PC-9 (cell line): ENCODE data around the gene CCDC91. TPM values are rescaled to one million over a fixed set of nuclear protein-coding genes. Genes with fewer than 3 reads are reported as not detected.

ENCODE experiments used
- BruUV-seq: library from RNA; stranded (reverse); fragments of 400-500 nt; replicated peaks from 2 replicates; lab custom pipeline; 2021; lab: Mats Ljungman, UMichigan
- CTCF ChIA-PET: fragments of 300-600 bp; sonication (Branson Sonifier 250); formaldehyde crosslinking; loops from one replicate; lab custom pipeline; 2022; ENCODE audit warnings: antibody characterized with exemption; lab: Charles Lee
- POLR2A ChIA-PET: fragments of 300-600 bp; sonication (Branson Sonifier 250); formaldehyde crosslinking; loops from one replicate; lab custom pipeline; 2022; ENCODE audit warnings: antibody characterized with exemption; ENCODE audit not compliant: unreplicated experiment; lab: Charles Lee
- DNase-seq, 2 experiments: peaks; one replicate each; pipeline versions ENCODE4 v3.0.0 to v3.0.0-alpha.2; 2015 to 2022; ENCODE audit warnings: mixed read lengths in 1 of 2
- H2AFZ ChIP-seq: fragments of 200-600 bp; sonication (generic); 2 replicates; pipeline ENCODE4 v1.8.1; 2017; ENCODE audit warnings: antibody characterized with exemption
- H3F3A ChIP-seq: fragments of 200-600 bp; sonication (generic); 2 replicates; pipeline ENCODE4 v1.8.1; 2017; ENCODE audit warnings: antibody characterized with exemption, mild to moderate bottlenecking, low read depth; ENCODE audit not compliant: insufficient read depth
- H3K27ac ChIP-seq: fragments of 200-600 bp; sonication (generic); 2 replicates; pipeline ENCODE4 v1.6.1; 2016; ENCODE audit warnings: mixed run types
- H3K27me3 ChIP-seq: fragments of 200-600 bp; sonication (generic); 2 replicates; pipeline ENCODE4 v1.6.1; 2016; ENCODE audit warnings: low read depth, mixed run types; ENCODE audit not compliant: insufficient read depth
- H3K36me3 ChIP-seq: fragments of 200-600 bp; sonication (generic); 2 replicates; pipeline ENCODE4 v1.6.1; 2016; ENCODE audit warnings: low read depth, mixed run types
- H3K4me1 ChIP-seq: fragments of 200-600 bp; sonication (generic); replicated peaks from 2 replicates; pipeline ENCODE4 v1.6.1; 2016; ENCODE audit warnings: mixed run types; ENCODE audit not compliant: insufficient read depth
- H3K4me2 ChIP-seq: fragments of 200-600 bp; sonication (generic); 2 replicates; pipeline ENCODE4 v1.6.1; 2017; ENCODE audit warnings: mixed run types
- H3K4me3 ChIP-seq: fragments of 200-600 bp; sonication (generic); 2 replicates; pipeline ENCODE4 v1.6.1; 2016; ENCODE audit warnings: mixed run types
- H3K79me2 ChIP-seq: fragments of 200-600 bp; sonication (generic); 2 replicates; pipeline ENCODE4 v1.6.1; 2017; ENCODE audit warnings: low read depth, mixed run types
- H3K9me2 ChIP-seq: fragments of 200-600 bp; sonication (generic); 2 replicates; pipeline ENCODE4 v1.8.1; 2017; ENCODE audit warnings: mild to moderate bottlenecking; ENCODE audit not compliant: insufficient read depth
- H3K9me3 ChIP-seq: fragments of 200-600 bp; sonication (generic); 2 replicates; pipeline ENCODE4 v1.8.1; 2016; ENCODE audit warnings: low read depth; ENCODE audit not compliant: insufficient read depth
- H4K20me1 ChIP-seq: fragments of 200-600 bp; sonication (generic); 2 replicates; pipeline ENCODE4 v1.8.1; 2017; ENCODE audit not compliant: insufficient read depth
- EZH2 ChIP-seq: fragments of 200-600 bp; sonication (generic); IDR thresholded peaks from 2 replicates; pipeline ENCODE4 v1.8.0; 2017; ENCODE audit warnings: antibody characterized with exemption, low read depth
- intact Hi-C: fragments of 100-400 bp; cut with micrococcal nuclease; formaldehyde crosslinking; loops from one replicate; pipeline ENCODE4 v1.10.0; 2022; ENCODE audit not compliant: unreplicated experiment
- total RNA-seq: library from RNA; stranded (reverse); gene quantifications from 2 replicates; pipeline ENCODE4 v1.2.3, GENCODE V29; 2021
- TF ChIP-seq, protein P1 (sequence below): fragments of 200-600 bp; sonication (generic); conservative IDR thresholded peaks from 2 replicates; pipeline ENCODE4 v1.6.1; 2017; ENCODE audit warnings: mixed run types, antibody characterized with exemption, mild to moderate bottlenecking, moderate library complexity

The CCDC91 gene
- total RNA-seq, 1 experiment from 2014 or later, result 38.9 TPM

GRCh38 chr12:28513983-28514382, 323.7 kb downstream of the CCDC91 start:
- H3F3A ChIP-seq, result no peaks in the 10 kb centered on the region
- no peak overlapping the region for H3K4me2 ChIP-seq
- no peak overlapping the region for H3K4me3 ChIP-seq
- H2AFZ ChIP-seq, result no peak overlapping the region
- TF ChIP-seq, protein P1, sequence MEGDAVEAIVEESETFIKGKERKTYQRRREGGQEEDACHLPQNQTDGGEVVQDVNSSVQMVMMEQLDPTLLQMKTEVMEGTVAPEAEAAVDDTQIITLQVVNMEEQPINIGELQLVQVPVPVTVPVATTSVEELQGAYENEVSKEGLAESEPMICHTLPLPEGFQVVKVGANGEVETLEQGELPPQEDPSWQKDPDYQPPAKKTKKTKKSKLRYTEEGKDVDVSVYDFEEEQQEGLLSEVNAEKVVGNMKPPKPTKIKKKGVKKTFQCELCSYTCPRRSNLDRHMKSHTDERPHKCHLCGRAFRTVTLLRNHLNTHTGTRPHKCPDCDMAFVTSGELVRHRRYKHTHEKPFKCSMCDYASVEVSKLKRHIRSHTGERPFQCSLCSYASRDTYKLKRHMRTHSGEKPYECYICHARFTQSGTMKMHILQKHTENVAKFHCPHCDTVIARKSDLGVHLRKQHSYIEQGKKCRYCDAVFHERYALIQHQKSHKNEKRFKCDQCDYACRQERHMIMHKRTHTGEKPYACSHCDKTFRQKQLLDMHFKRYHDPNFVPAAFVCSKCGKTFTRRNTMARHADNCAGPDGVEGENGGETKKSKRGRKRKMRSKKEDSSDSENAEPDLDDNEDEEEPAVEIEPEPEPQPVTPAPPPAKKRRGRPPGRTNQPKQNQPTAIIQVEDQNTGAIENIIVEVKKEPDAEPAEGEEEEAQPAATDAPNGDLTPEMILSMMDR, result no peak
- no peak for TF ChIP-seq EZH2
- ChIA-PET CTCF (no interaction called here), POLR2A (no interaction called here)
- H3K9me3 ChIP-seq, result no peaks in the 10 kb centered on the region
- BruUV-seq, result no TSS peak
- no peak for DNase-seq
- no peaks in the 10 kb centered on the region for H3K27me3 ChIP-seq
- no peaks in the 10 kb centered on the region for H3K36me3 ChIP-seq
- H4K20me1 ChIP-seq, result no peaks in the 10 kb centered on the region
- intact Hi-C loops, result no loop called here
- no peaks in the 10 kb centered on the region for H3K9me2 ChIP-seq
- no peaks in the 10 kb centered on the region for H3K4me1 ChIP-seq
- H3K79me2 ChIP-seq, result no peaks in the 10 kb centered on the region
- no peak overlapping the region for H3K27ac ChIP-seq

GRCh38 chr12:28517101-28517500, 326.8 kb downstream of the CCDC91 start:
- no peak for DNase-seq
- BruUV-seq, result no TSS peak

DNA sequence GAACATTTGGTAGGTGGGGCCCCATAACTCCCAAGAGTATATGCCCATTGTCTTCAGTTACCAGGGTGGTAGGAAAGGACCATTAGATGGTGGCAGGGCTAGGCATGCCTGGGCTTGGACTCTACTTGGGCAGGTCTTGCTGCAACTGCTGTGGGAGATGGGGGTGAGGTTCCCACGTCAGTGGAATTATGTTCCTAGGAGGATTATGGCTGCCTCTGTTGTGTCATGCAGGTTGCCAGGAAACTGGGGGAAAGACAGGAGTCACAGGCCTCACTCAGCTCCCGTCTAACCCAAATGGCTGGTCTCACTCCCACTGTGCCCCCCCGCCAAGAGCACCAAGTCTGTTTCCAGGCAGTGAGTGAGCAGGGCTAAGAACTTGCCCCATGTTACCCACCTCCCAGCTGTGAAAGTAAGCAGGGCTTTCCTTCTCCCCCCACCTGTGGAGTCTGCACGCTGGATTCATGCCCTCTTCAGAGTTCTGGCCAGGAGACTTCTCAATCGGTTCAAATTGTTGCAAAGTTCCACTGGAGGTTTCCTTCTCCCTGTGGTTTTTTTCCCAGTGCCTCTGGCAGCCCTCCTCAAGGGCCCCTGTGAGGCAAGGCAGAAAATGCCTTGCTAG, 337.5 kb downstream of the CCDC91 start:
- Histone ChIP-seq H3K79me2 (no peaks in the 10 kb centered on the region), H4K20me1 (no peaks in the 10 kb centered on the region), H3K9me2 (no peaks in the 10 kb centered on the region), H3K4me2 (no peak overlapping the region), H3F3A (no peaks in the 10 kb centered on the region), H3K4me1 (no peaks in the 10 kb centered on the region), H3K9me3 (no peaks in the 10 kb centered on the region), H3K27me3 (no peaks in the 10 kb centered on the region), H3K27ac (no peak overlapping the region), H3K36me3 (no peaks in the 10 kb centered on the region), H2AFZ (no peak overlapping the region), H3K4me3 (no peak overlapping the region)
- intact Hi-C loops, result no loop called here
- ChIA-PET POLR2A (no interaction called here), CTCF (no interaction called here)
- DNase-seq, result no peak
- TF ChIP-seq, protein P1, result no peak
- TF ChIP-seq EZH2, result no peak
- BruUV-seq, result no TSS peak

More at GRCh38 chr12:28517101-28517500, 326.8 kb downstream of the CCDC91 start:
- no peak overlapping the region for H3K4me3 ChIP-seq
- ChIA-PET POLR2A (no interaction called here), CTCF (no interaction called here)
- H3K36me3 ChIP-seq, result no peaks in the 10 kb centered on the region
- H3K4me2 ChIP-seq, result no peak overlapping the region
- intact Hi-C loops, result no loop called here
- H4K20me1 ChIP-seq, result no peaks in the 10 kb centered on the region
- H3K27ac ChIP-seq, result no peak overlapping the region
- H3K9me2 ChIP-seq, result no peaks in the 10 kb centered on the region
- H3K27me3 ChIP-seq, result no peaks in the 10 kb centered on the region
- H3K4me1 ChIP-seq, result no peaks in the 10 kb centered on the region
- H3F3A ChIP-seq, result no peaks in the 10 kb centered on the region
- no peak overlapping the region for H2AFZ ChIP-seq
- H3K79me2 ChIP-seq, result no peaks in the 10 kb centered on the region
- TF ChIP-seq, protein P1, result no peak
- no peak for TF ChIP-seq EZH2
- H3K9me3 ChIP-seq, result no peaks in the 10 kb centered on the region
